Measurements from ENCODE around the gene RUNX2. TPM values are rescaled to one million over a fixed set of nuclear protein-coding genes. Genes with fewer than 3 reads are reported as not detected.

RUNX2 gene
- total and polyA plus RNA-seq, 10 of the 15 experiments (the other 5 are each of a cell fraction or from before 2014, with no cell fraction given): 0.01 to 0.77 (median 0.15) TPM; not detected in 3

DNA sequence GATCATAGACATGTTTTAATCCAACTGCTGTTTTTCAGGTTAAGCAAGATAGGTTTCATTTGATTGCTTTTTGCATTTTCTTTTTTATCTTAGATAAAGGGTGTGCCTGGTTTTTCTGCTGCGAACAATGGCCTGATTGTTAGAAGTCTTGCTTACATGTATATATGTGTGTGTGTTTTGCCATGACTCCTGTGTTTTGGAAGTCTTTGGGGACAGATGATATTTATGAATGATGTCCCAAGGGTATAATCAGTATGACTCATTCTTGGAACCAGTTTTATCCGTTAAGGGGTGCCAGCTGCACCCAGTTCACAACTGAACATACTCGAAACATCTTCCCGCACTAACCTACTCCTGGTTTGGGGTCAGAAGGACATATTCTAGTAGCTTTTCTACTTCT lies 279.7 kb downstream of the RUNX2 start (continued):
- TF ChIP-seq, protein P1, sequence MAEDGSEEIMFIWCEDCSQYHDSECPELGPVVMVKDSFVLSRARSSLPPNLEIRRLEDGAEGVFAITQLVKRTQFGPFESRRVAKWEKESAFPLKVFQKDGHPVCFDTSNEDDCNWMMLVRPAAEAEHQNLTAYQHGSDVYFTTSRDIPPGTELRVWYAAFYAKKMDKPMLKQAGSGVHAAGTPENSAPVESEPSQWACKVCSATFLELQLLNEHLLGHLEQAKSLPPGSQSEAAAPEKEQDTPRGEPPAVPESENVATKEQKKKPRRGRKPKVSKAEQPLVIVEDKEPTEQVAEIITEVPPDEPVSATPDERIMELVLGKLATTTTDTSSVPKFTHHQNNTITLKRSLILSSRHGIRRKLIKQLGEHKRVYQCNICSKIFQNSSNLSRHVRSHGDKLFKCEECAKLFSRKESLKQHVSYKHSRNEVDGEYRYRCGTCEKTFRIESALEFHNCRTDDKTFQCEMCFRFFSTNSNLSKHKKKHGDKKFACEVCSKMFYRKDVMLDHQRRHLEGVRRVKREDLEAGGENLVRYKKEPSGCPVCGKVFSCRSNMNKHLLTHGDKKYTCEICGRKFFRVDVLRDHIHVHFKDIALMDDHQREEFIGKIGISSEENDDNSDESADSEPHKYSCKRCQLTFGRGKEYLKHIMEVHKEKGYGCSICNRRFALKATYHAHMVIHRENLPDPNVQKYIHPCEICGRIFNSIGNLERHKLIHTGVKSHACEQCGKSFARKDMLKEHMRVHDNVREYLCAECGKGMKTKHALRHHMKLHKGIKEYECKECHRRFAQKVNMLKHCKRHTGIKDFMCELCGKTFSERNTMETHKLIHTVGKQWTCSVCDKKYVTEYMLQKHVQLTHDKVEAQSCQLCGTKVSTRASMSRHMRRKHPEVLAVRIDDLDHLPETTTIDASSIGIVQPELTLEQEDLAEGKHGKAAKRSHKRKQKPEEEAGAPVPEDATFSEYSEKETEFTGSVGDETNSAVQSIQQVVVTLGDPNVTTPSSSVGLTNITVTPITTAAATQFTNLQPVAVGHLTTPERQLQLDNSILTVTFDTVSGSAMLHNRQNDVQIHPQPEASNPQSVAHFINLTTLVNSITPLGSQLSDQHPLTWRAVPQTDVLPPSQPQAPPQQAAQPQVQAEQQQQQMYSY (CRISPR knock-in tag; IDR thresholded peaks at IDR 0.05): no peak
- TF ChIP-seq ATF7 (IDR thresholded peaks at IDR 0.05; ENCODE audit: low read depth) (no peak), CBFB (IDR thresholded peaks at IDR 0.05; ENCODE audit: low read depth) (no peak), CHD1 (IDR thresholded peaks at IDR 0.05; ENCODE audit: low read depth, low read length) (no peak), RB1 (IDR thresholded peaks at IDR 0.05; ENCODE audit: borderline replicate concordance) (no peak), GABPA (IDR thresholded peaks at IDR 0.05; ENCODE audit: low read depth) (no peak), NR2C2 (IDR thresholded peaks at IDR 0.05; ENCODE audit: borderline replicate concordance, control insufficient read depth, insufficient read length, low read depth) (no peak)
- TF ChIP-seq, protein P2, sequence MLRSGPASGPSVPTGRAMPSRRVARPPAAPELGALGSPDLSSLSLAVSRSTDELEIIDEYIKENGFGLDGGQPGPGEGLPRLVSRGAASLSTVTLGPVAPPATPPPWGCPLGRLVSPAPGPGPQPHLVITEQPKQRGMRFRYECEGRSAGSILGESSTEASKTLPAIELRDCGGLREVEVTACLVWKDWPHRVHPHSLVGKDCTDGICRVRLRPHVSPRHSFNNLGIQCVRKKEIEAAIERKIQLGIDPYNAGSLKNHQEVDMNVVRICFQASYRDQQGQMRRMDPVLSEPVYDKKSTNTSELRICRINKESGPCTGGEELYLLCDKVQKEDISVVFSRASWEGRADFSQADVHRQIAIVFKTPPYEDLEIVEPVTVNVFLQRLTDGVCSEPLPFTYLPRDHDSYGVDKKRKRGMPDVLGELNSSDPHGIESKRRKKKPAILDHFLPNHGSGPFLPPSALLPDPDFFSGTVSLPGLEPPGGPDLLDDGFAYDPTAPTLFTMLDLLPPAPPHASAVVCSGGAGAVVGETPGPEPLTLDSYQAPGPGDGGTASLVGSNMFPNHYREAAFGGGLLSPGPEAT (IDR thresholded peaks at IDR 0.05; ENCODE audit: low read depth): no peak
- TF ChIP-seq, protein P3, sequence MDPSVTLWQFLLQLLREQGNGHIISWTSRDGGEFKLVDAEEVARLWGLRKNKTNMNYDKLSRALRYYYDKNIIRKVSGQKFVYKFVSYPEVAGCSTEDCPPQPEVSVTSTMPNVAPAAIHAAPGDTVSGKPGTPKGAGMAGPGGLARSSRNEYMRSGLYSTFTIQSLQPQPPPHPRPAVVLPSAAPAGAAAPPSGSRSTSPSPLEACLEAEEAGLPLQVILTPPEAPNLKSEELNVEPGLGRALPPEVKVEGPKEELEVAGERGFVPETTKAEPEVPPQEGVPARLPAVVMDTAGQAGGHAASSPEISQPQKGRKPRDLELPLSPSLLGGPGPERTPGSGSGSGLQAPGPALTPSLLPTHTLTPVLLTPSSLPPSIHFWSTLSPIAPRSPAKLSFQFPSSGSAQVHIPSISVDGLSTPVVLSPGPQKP (IDR thresholded peaks at IDR 0.05; ENCODE audit: low read depth, low read length): no peak
